DOHH2 (cell line): ENCODE measurements around the gene TESMIN.

Experiments
- CTCF ChIP-seq: fragments of 200-600 bp; sonication (generic); IDR thresholded peaks from one replicate; pipeline ENCODE4 v1.5.1; 2014; ENCODE audit warnings: antibody characterized with exemption, mild to moderate bottlenecking, low read depth, low read length; ENCODE audit not compliant: poor library complexity, severe bottlenecking
- EZH2phosphoT487 ChIP-seq: fragments of 200-600 bp; sonication (generic); IDR thresholded peaks from 2 replicates; pipeline ENCODE4 v1.6.1; 2017; ENCODE audit warnings: borderline replicate concordance, mild to moderate bottlenecking, antibody characterized with exemption, low read length, moderate library complexity, mixed read lengths

GRCh38 chr11:68709062-68709461, 42.3 kb downstream of the TESMIN start:
- no peak for TF ChIP-seq CTCF
- no peak for TF ChIP-seq EZH2phosphoT487
